ENCODE results near the gene PGA5. TPM values are rescaled to one million over a fixed set of nuclear protein-coding genes. Genes with fewer than 3 reads are reported as not detected.

Gene PGA5
- total RNA-seq, 1 experiment from 2014 or later, result not detected

DNA sequence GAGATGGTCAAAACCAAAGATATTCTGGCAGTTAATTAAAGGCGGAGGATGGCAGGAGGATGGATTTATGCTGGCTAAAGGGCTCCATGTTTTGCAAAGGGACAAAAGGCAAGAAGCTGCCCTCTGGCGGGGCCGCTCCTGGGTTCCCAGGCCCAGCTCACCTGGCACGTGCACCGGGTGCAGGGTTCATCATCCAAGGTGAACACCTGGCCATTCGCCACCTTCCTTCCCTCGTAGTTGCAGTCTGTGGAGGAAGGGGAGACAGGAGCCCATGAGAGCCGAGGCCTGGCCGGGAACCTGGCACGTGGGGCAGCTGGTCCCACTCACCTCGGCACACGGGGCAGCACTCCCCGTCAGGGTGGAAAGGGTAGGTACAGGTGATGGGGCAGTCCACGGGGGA lies 23.8 kb downstream of the PGA5 start:
- intact Hi-C loops (cut with micrococcal nuclease), result no loop called here
- DNase-seq (ENCODE audit: unreplicated experiment), result no peak
- CTCF ChIA-PET, result interaction anchor here (1.0 to 3.7 kb wide), 2 partner anchors 10 to 78 kb away, joined by 3 to 25 read pairs; no protein-coding TSS in a partner anchor
- BruUV-seq (replicated peaks), result no TSS peak
- Mint-ChIP-seq H3K4me3 (ENCODE audit: unreplicated experiment) (no peak overlapping the region), H3K27ac (ENCODE audit: low read depth, unreplicated experiment) (no peak overlapping the region), H3K4me1 (ENCODE audit: insufficient read depth, unreplicated experiment) (no peaks in the 10 kb centered on the region), H3K27me3 (ENCODE audit: insufficient read depth, unreplicated experiment) (no peaks in the 10 kb centered on the region), H3K36me3 (ENCODE audit: insufficient read depth, unreplicated experiment) (peaks cover 6% of the 10 kb centered on the region), H3K9me3 (ENCODE audit: unreplicated experiment) (no peaks in the 10 kb centered on the region)
- TF ChIP-seq, protein P1, sequence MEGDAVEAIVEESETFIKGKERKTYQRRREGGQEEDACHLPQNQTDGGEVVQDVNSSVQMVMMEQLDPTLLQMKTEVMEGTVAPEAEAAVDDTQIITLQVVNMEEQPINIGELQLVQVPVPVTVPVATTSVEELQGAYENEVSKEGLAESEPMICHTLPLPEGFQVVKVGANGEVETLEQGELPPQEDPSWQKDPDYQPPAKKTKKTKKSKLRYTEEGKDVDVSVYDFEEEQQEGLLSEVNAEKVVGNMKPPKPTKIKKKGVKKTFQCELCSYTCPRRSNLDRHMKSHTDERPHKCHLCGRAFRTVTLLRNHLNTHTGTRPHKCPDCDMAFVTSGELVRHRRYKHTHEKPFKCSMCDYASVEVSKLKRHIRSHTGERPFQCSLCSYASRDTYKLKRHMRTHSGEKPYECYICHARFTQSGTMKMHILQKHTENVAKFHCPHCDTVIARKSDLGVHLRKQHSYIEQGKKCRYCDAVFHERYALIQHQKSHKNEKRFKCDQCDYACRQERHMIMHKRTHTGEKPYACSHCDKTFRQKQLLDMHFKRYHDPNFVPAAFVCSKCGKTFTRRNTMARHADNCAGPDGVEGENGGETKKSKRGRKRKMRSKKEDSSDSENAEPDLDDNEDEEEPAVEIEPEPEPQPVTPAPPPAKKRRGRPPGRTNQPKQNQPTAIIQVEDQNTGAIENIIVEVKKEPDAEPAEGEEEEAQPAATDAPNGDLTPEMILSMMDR (IDR thresholded peaks at IDR 0.05; ENCODE audit: unreplicated experiment), result no peak
- POLR2A ChIA-PET, result no interaction called here

DNA sequence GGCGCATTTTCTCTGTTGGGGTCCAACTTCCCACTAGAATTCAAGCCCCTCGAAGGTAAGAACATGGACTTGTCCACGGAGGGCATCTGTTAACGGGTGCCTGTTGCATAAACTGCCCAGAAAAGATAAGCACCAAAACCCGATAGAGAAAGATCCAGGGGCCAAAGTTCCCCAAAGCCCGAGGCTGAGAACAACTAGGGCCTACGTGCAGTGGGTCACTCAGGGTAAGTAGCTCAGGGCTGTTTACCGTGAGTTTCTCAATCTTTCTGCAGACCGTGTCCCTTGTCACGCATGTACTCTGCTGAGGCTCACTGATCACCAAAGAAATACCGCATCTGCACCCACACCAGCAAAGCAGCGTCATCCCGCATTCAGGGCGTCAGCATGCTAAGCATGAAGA lies 24.4 kb downstream of the PGA5 start:
- CTCF ChIA-PET, result interaction anchor here (3.7 kb wide), 1 partner anchor 10 kb away, joined by 25 read pairs; no protein-coding TSS in a partner anchor
- Mint-ChIP-seq H3K4me3 (ENCODE audit: unreplicated experiment) (no peak overlapping the region), H3K36me3 (ENCODE audit: insufficient read depth, unreplicated experiment) (peaks cover 11% of the 10 kb centered on the region), H3K4me1 (ENCODE audit: insufficient read depth, unreplicated experiment) (no peaks in the 10 kb centered on the region), H3K27me3 (ENCODE audit: insufficient read depth, unreplicated experiment) (no peaks in the 10 kb centered on the region), H3K27ac (ENCODE audit: low read depth, unreplicated experiment) (no peak overlapping the region), H3K9me3 (ENCODE audit: unreplicated experiment) (no peaks in the 10 kb centered on the region)
- DNase-seq (ENCODE audit: unreplicated experiment), result no peak
- TF ChIP-seq, protein P1 (IDR thresholded peaks at IDR 0.05; ENCODE audit: unreplicated experiment), result no peak
- POLR2A ChIA-PET, result no interaction called here
- no TSS peak for BruUV-seq (replicated peaks)
- intact Hi-C loops (cut with micrococcal nuclease), result no loop called here

DNA sequence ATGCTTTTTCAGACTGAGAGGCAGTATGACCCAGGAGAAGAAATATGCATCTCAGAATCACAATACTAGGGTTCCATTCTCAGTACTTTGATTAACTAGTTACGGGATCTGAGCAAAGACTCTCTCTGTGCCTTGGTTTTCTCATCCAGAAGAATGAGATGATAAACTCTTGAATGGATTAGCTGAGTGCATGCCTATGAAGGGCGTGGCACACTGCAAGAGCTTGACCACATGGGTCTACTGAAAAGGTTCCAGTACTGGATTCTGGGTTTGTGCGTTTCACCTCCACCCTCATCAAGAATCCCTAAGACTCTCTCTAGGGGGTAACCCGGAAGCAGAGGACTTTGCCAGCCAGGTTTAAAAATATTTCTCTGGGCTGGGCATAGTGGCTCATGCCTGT lies 25.6 kb downstream of the PGA5 start:
- Mint-ChIP-seq H3K27ac (ENCODE audit: low read depth, unreplicated experiment) (no peak overlapping the region), H3K9me3 (ENCODE audit: unreplicated experiment) (no peaks in the 10 kb centered on the region), H3K4me1 (ENCODE audit: insufficient read depth, unreplicated experiment) (no peaks in the 10 kb centered on the region), H3K27me3 (ENCODE audit: insufficient read depth, unreplicated experiment) (no peaks in the 10 kb centered on the region), H3K4me3 (ENCODE audit: unreplicated experiment) (no peak overlapping the region), H3K36me3 (ENCODE audit: insufficient read depth, unreplicated experiment) (peaks cover 11% of the 10 kb centered on the region)
- BruUV-seq (replicated peaks), result no TSS peak
- POLR2A ChIA-PET, result interaction anchor here (0.6 to 0.9 kb wide), 3 partner anchors 32 to 215 kb away, joined by 3 to 4 read pairs (median 3); no protein-coding TSS in a partner anchor
- intact Hi-C loops (cut with micrococcal nuclease), result no loop called here
- TF ChIP-seq, protein P1 (IDR thresholded peaks at IDR 0.05; ENCODE audit: unreplicated experiment), result no peak
- CTCF ChIA-PET, result interaction anchor here (0.6 to 3.7 kb wide), 8 partner anchors 12 to 587 kb away, joined by 3 to 25 read pairs (median 3); no protein-coding TSS in a partner anchor
- no peak for DNase-seq (ENCODE audit: unreplicated experiment)

DNA sequence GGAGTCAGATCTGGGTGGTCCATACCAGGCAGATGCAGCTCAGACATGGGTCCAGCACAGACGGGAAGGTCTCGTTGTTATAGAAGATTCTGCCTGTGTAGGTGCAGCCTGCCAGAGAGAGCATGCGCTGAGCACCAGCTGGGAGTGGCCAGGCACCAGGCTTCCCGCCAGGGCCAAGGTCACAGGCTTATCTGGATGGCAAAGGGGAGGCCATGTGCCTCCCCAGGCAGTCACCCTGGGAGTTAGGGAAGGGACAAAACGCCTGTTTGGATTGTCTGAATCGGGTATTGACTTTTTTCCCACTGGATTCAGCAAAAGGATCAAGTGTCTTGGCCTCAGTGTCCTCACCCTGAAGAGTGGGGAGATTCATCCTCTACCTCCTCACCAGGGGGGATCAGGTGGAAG lies 26.5 kb downstream of the PGA5 start:
- intact Hi-C loops (cut with micrococcal nuclease), result no loop called here
- H3K9me3 Mint-ChIP-seq (ENCODE audit: unreplicated experiment), result no peaks in the 10 kb centered on the region
- POLR2A ChIA-PET, result no interaction called here
- CTCF ChIA-PET, result interaction anchor here (0.6 to 3.7 kb wide), 5 partner anchors 12 to 94 kb away, joined by 3 to 25 read pairs (median 3); no protein-coding TSS in a partner anchor
- no TSS peak for BruUV-seq (replicated peaks)
- no peak for DNase-seq (ENCODE audit: unreplicated experiment)
- H3K27ac Mint-ChIP-seq (ENCODE audit: low read depth, unreplicated experiment), result no peak overlapping the region
- no peak overlapping the region for H3K4me3 Mint-ChIP-seq (ENCODE audit: unreplicated experiment)
- H3K27me3 Mint-ChIP-seq (ENCODE audit: insufficient read depth, unreplicated experiment), result no peaks in the 10 kb centered on the region
- H3K4me1 Mint-ChIP-seq (ENCODE audit: insufficient read depth, unreplicated experiment), result no peaks in the 10 kb centered on the region
- TF ChIP-seq, protein P1 (IDR thresholded peaks at IDR 0.05; ENCODE audit: unreplicated experiment), result no peak
- peaks cover 11% of the 10 kb centered on the region for H3K36me3 Mint-ChIP-seq (ENCODE audit: insufficient read depth, unreplicated experiment)

Data from MCF 10A (cell line).